ENCODE results near the gene ANAPC10.

Gene ANAPC10

DNA sequence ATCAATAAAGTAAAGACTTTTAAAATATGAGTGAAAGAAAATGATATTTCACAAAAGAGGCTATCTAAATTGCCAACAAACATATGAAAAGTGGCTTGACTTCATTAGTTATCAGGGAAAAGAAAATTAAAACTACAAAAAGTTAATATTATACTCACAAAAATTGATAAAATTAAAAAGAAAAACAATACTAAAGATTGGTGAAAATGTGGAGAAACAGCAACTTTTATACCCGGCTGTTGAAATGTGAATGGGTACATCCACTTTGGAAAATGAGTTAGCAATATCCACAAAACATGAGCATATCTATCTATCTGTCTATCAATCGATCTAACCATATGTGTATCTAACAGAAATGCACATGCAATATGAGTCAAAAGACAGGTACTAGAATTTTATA, 122.3 kb downstream of the ANAPC10 start:
- ATAC-seq: no peak

DNA sequence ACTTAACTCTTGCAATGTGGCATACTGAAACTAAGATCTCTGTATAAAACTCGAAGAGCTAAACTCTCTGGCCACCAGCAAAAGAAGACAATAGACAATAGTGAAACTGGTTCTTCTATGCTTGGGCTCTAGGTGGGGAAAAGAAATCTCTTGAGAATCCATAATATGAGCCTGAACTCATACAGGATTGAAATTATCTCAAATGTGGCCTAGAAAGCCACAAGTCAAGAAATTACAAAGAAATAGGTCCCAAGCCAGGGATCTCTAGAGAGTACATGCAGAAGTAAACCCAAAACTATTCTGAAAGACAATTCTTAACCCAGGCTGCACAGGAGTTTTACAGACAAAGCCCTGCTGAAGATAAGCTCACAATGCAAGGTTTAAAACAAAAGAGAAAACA, 127.4 kb downstream of the ANAPC10 start:
- no peak for ATAC-seq
- TF ChIP-seq ZFP30 (CRISPR knock-in tag; IDR thresholded peaks at IDR 0.05) (no peak), RARB (CRISPR knock-in tag; IDR thresholded peaks at IDR 0.05) (no peak), ISL1 (CRISPR knock-in tag; IDR thresholded peaks at IDR 0.05) (no peak), ZNF565 (CRISPR knock-in tag; conservative IDR thresholded peaks at IDR 0.05; ENCODE audit: low read depth) (no peak), OSR1 (CRISPR knock-in tag; IDR thresholded peaks at IDR 0.05) (no peak), ARNTL (CRISPR knock-in tag; IDR thresholded peaks at IDR 0.05; ENCODE audit: borderline replicate concordance, low read depth) (no peak), PPARA (CRISPR knock-in tag; IDR thresholded peaks at IDR 0.05; ENCODE audit: borderline replicate concordance) (no peak)
- TF ChIP-seq, protein P1, sequence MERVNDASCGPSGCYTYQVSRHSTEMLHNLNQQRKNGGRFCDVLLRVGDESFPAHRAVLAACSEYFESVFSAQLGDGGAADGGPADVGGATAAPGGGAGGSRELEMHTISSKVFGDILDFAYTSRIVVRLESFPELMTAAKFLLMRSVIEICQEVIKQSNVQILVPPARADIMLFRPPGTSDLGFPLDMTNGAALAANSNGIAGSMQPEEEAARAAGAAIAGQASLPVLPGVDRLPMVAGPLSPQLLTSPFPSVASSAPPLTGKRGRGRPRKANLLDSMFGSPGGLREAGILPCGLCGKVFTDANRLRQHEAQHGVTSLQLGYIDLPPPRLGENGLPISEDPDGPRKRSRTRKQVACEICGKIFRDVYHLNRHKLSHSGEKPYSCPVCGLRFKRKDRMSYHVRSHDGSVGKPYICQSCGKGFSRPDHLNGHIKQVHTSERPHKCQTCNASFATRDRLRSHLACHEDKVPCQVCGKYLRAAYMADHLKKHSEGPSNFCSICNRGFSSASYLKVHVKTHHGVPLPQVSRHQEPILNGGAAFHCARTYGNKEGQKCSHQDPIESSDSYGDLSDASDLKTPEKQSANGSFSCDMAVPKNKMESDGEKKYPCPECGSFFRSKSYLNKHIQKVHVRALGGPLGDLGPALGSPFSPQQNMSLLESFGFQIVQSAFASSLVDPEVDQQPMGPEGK (CRISPR knock-in tag; IDR thresholded peaks at IDR 0.05; ENCODE audit: borderline replicate concordance): no peak

More for the DNA sequence above, 122.3 kb downstream of the ANAPC10 start:
- TF ChIP-seq ZFP3 (CRISPR knock-in tag; IDR thresholded peaks at IDR 0.05) (no peak), ISL1 (CRISPR knock-in tag; IDR thresholded peaks at IDR 0.05) (no peak), ZFP30 (CRISPR knock-in tag; IDR thresholded peaks at IDR 0.05) (no peak), ZNF565 (CRISPR knock-in tag; conservative IDR thresholded peaks at IDR 0.05; ENCODE audit: low read depth) (no peak), ZNF8 (CRISPR knock-in tag; IDR thresholded peaks at IDR 0.05) (no peak), ZNF70 (CRISPR knock-in tag; IDR thresholded peaks at IDR 0.05) (no peak)

DNA sequence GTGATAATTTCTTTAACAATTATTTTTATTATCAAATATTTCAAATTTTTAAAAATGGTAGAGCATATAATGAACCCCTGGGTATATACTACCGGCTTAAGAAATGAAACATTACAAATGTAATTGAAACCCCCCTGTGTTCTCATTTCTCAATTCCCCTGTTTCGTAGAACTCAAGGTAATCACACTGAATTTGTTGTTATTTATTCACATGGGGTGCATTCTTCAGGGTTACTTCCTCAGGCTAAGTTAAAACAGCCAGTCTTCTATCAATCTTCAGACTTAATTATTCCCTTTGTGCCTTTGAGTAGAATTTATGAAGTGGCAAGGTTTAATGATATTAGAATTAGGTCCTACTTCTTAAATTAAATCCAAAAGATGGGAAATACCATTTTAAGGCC, 128.2 kb downstream of the ANAPC10 start:
- ATAC-seq: no peak
- TF ChIP-seq ZNF565 (CRISPR knock-in tag; conservative IDR thresholded peaks at IDR 0.05; ENCODE audit: low read depth): no peak
- TF ChIP-seq, protein P2, sequence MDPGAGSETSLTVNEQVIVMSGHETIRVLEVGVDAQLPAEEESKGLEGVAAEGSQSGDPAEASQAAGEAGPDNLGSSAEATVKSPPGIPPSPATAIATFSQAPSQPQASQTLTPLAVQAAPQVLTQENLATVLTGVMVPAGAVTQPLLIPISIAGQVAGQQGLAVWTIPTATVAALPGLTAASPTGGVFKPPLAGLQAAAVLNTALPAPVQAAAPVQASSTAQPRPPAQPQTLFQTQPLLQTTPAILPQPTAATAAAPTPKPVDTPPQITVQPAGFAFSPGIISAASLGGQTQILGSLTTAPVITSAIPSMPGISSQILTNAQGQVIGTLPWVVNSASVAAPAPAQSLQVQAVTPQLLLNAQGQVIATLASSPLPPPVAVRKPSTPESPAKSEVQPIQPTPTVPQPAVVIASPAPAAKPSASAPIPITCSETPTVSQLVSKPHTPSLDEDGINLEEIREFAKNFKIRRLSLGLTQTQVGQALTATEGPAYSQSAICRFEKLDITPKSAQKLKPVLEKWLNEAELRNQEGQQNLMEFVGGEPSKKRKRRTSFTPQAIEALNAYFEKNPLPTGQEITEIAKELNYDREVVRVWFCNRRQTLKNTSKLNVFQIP (CRISPR knock-in tag; IDR thresholded peaks at IDR 0.05; ENCODE audit: borderline replicate concordance, low read depth): no peak
- TF ChIP-seq BACH2 (CRISPR knock-in tag; IDR thresholded peaks at IDR 0.05; ENCODE audit: borderline replicate concordance): no peak
- TF ChIP-seq CSDC2 (CRISPR knock-in tag; IDR thresholded peaks at IDR 0.05): no peak
- no peak for TF ChIP-seq ZNF70 (CRISPR knock-in tag; IDR thresholded peaks at IDR 0.05)
- TF ChIP-seq PPARA (CRISPR knock-in tag; IDR thresholded peaks at IDR 0.05; ENCODE audit: borderline replicate concordance): no peak
- no peak for TF ChIP-seq GLIS3 (CRISPR knock-in tag; IDR thresholded peaks at IDR 0.05)
- no peak for TF ChIP-seq TCF4 (CRISPR knock-in tag; IDR thresholded peaks at IDR 0.05; ENCODE audit: borderline replicate concordance)
- no peak for TF ChIP-seq ZFP30 (CRISPR knock-in tag; IDR thresholded peaks at IDR 0.05)
- TF ChIP-seq ISL1 (CRISPR knock-in tag; IDR thresholded peaks at IDR 0.05): no peak
- no peak for TF ChIP-seq CSRNP3 (CRISPR knock-in tag; IDR thresholded peaks at IDR 0.05)
- TF ChIP-seq CREB5 (CRISPR knock-in tag; IDR thresholded peaks at IDR 0.05; ENCODE audit: low read depth): no peak
- TF ChIP-seq ARNTL (CRISPR knock-in tag; IDR thresholded peaks at IDR 0.05; ENCODE audit: borderline replicate concordance, low read depth): no peak
- TF ChIP-seq, protein P3, sequence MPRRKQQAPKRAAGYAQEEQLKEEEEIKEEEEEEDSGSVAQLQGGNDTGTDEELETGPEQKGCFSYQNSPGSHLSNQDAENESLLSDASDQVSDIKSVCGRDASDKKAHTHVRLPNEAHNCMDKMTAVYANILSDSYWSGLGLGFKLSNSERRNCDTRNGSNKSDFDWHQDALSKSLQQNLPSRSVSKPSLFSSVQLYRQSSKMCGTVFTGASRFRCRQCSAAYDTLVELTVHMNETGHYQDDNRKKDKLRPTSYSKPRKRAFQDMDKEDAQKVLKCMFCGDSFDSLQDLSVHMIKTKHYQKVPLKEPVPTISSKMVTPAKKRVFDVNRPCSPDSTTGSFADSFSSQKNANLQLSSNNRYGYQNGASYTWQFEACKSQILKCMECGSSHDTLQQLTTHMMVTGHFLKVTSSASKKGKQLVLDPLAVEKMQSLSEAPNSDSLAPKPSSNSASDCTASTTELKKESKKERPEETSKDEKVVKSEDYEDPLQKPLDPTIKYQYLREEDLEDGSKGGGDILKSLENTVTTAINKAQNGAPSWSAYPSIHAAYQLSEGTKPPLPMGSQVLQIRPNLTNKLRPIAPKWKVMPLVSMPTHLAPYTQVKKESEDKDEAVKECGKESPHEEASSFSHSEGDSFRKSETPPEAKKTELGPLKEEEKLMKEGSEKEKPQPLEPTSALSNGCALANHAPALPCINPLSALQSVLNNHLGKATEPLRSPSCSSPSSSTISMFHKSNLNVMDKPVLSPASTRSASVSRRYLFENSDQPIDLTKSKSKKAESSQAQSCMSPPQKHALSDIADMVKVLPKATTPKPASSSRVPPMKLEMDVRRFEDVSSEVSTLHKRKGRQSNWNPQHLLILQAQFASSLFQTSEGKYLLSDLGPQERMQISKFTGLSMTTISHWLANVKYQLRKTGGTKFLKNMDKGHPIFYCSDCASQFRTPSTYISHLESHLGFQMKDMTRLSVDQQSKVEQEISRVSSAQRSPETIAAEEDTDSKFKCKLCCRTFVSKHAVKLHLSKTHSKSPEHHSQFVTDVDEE (CRISPR knock-in tag; IDR thresholded peaks at IDR 0.05): no peak
- no peak for TF ChIP-seq OSR1 (CRISPR knock-in tag; IDR thresholded peaks at IDR 0.05)
